NCI-H524 treated with DMSO at 0.1 percent for 48 hours (cell line): ENCODE results near the gene RAB23.
"Not testable (repeated sequence)": the region's sequence is repeated elsewhere in the genome, so short reads cannot be mapped to it uniquely, and the experiment has no call there.

Source experiments
- DNase-seq: peaks from one replicate; lab custom pipeline; 2025; lab: John Stamatoyannopoulos, UW

The RAB23 gene

GRCh38 chr6:57221936-57222742, at the start of gene RAB23:
RAB23 (minus strand) TSS chr6:57222307; CDS start chr6:57210380, 11,927 bp downstream.
- peak; percentile 25 for DNase-seq

- DNase-seq = no peak
These were observed 46.2 kb upstream of the RAB23 start for GRCh38 chr6:57268294-57268640.

GRCh38 chr6:57267586-57268293, 45.6 kb upstream of the RAB23 start:
- DNase-seq = no peak

- no peak for DNase-seq
These were observed 43.7 kb upstream of the RAB23 start for GRCh38 chr6:57265755-57266221.

GRCh38 chr6:57263739-57264138, 41.6 kb upstream of the RAB23 start:
- no peak for DNase-seq

- DNase-seq = no peak
These were observed 41.0 kb upstream of the RAB23 start for GRCh38 chr6:57262901-57263694.

DNA sequence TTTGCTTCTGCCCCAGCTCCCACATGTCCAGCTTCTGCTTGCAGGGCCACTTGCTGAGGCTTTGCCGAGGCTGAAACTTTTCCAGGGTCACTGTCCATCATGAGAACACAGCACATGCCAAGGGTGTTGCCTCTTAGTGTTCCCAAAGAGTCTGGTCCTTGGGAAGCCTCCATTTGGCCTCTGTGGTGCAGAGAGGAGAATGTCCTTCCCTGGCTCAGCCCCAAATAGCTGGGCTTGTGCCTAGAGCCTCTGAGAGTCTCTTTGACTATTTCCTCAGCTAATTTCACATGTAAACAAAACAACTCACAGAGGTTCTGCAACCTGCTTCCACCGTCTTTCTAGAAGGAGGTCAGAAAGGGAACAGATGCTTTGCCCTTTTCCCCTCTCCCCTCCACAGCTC, 40.4 kb upstream of the RAB23 start:
- DNase-seq = no peak

GRCh38 chr6:57261926-57262325, 39.8 kb upstream of the RAB23 start:
- no peak for DNase-seq

DNA sequence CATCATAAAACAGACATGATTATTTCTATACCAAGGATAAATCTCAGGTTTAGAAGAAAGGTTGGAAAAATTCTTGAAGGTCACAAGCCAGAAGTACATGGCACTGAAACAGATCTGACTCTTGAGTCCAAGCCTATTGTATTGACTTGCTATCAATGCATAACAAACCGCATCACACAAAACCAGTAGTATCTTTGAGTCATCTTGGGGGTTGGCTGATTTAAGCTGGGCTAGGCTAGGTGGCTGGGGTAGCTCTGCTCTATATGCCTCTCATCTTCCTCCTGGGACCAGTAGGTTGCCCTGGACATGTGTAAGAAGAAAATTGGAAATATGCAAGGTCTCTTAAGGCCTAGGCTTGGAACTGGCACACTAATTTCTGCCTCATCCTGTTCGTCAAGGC, 37.0 kb upstream of the RAB23 start:
- no peak for DNase-seq

DNA sequence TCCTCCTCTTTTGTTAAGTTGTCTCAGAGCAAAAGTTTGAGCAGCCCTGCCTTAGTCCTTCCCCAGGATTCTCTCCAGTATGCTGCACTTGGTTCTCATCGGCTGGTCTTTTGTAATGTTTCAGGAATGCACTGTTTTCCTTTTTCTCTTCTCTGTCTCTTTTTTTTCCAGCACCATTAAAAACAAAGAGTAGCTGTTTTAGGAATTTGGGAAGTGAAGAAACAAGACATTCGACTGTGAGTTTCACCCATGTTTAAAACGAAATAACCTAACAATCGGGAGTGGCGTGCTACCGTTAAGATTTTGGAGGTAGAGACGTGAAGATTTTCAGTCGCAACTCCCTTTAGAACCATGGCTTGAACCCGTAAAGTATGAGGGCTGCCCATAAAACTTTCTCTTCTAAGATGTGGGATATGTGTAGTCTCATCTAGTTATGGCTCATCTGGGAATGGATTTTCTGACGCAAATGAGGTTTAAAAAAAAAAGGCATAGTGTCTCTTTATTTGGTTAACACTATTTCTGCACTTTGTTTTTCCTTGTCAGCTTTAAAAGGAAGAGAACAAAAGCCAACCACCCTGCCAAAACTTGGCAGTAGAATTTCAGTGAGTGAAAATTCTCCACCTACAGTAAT, 35.9 kb upstream of the RAB23 start:
- no peak for DNase-seq

GRCh38 chr6:57256541-57256940, 34.4 kb upstream of the RAB23 start:
- DNase-seq = no peak

- DNase-seq = no peak
These were observed 33.5 kb upstream of the RAB23 start for GRCh38 chr6:57255451-57256169.

DNA sequence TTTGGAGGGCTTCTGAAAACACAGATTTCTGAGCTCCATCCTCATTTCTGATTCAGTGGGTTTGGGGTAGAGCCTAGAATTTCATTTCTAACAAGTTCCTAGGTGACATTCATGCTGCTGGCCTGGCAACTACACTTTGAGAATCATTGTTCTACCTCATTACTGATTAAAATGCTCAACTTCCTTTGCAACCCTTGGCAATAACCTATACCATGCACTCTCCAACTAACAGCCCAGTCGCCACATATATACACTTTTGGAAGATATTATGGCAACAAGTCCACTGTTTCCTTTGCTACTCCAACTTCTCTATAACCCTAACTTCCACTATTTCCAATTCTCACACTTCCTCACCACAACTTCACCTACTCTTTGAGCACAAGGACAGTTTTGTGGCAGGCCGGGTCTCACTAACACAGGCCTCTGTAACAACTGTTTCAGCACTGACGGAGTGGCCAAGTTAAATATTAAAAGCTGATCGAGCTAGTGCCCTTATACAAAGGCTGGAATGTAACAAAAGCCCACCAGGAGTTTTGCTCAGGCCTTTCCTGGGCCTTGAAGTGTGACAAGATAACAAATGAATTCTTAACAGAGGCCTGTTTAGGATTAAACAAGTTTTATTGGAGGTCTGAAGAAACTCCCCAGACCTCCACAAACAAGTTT, 32.1 kb upstream of the RAB23 start:
- DNase-seq = no peak

DNA sequence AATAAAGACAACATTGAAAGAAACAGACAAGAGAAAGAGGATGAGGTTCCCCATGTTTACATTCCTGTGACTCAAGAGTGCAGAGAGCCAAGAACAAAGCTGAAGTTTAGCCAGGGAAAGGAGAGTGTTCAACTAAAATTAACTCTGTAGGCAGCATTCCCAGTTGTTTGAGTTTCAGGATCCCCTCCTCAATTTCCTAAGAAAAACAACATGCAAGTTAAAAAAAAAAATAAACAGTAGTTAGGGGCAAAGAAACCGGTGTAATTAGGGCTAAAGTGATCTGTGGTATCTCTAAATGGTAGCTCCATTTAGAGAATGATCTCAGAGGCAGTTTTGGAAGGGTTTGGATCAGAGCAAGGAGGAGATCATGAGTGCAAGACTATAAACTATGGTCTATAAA, 30.9 kb upstream of the RAB23 start:
- DNase-seq = no peak

GRCh38 chr6:57252137-57252536, 30.0 kb upstream of the RAB23 start:
- DNase-seq = no peak

DNA sequence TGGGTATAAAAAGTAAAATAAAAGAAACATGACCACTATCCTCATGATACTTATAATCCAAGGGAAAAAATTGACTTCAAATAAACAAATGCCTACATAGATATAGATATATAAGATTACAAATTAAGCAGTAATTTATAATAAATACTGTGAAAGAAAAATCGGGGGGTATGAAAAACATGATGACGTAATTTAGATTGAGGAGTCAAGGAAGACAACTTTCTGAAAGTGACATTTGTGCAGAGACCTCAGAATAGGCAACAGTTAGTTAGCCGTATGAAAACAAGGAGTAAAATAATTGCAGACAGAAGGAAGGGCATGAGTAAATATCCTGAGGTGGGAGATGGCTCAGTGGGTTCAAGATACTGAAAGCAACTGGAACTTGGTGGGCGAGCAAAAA, 28.2 kb upstream of the RAB23 start:
- DNase-seq = no peak

- DNase-seq = no peak
These were observed 26.3 kb upstream of the RAB23 start for GRCh38 chr6:57248311-57248895.

GRCh38 chr6:57247603-57248002, 25.5 kb upstream of the RAB23 start:
- no peak for DNase-seq

DNA sequence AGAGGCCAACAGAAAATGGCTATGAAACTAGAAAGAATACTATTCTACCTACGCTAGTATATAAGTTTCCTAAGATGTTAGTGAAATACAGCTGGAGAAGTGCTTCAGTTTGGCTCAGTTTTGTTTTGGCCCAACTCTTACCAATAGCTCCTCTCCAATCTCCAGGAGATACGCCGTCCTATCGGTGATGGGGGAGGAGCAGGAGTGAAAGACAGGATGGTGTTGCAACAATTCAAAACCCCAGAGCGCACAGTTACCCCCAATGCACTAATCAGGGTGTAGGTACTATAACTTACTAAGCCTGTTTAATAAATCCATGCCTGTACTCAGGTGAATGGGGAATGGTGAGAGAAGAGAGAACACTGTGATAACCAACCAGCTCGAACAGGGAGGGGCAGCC, 24.2 kb upstream of the RAB23 start:
- DNase-seq = no peak

DNA sequence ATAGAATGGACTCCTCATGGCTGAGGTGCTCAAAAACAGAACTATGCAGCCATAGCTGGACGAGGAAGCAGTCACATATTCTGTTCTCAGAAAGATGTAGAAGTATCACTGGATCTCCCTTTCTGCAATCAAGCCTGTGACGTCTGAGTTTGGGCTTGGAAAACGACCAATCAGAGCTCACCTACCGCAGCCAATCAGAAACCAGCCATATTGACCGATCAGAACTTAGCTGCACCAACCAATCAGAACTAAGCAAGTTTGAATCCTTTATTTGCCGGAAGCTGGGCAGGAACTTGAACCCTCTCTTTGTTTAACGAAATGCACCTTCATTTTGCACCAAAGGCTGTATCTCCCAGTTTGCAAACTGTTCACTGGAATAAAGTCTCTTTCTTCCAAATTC, 21.8 kb upstream of the RAB23 start:
- DNase-seq = no peak

DNA sequence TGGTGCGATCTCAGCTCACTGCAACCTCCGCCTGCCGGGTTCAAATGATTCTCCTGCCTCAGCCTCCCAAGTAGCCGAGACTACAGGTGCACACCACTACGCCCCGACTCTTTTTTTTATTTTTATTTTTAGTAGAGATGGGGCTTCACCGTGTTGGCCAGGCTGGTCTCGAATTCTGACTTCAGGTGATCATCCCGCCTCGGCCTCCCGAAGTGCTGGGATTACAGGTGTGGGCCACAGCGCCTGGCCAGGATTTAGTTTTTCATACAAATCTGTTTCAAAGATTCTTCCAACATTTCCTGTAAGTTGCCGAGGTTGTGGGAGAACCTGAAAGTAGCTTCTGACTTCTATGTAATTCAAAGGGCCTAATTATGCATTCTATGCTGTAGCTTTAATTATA, 21.4 kb upstream of the RAB23 start:
- DNase-seq = not testable (repeated sequence)
